ENCODE measurements around the gene ULK1.

Gene ULK1

GRCh38 chr12:131912518-131913274, 18.3 kb downstream of the ULK1 start:
- peaks cover 66% of the 10 kb centered on the region for H3K36me3 ChIP-seq (ENCODE audit: control insufficient read depth, insufficient read depth, low read length, severe bottlenecking)

GRCh38 chr12:131913666-131914065, 19.2 kb downstream of the ULK1 start:
- Histone ChIP-seq H3K4me3 (ENCODE audit: low read length) (no peak overlapping the region), H3K27me3 (replicated peaks; ENCODE audit: control insufficient read depth, insufficient read depth, low read length) (no peaks in the 10 kb centered on the region), H3K9me3 (ENCODE audit: control insufficient read depth, low read length) (no peaks in the 10 kb centered on the region), H3K9ac (ENCODE audit: low read length) (no peak overlapping the region), H3K36me3 (ENCODE audit: control insufficient read depth, insufficient read depth, low read length, severe bottlenecking) (peaks cover 65% of the 10 kb centered on the region), H3K4me1 (ENCODE audit: control insufficient read depth, insufficient read depth, low read length) (peaks cover 14% of the 10 kb centered on the region)
- DNase-seq (ENCODE audit: low read depth) = no peak

More at GRCh38 chr12:131912518-131913274, 18.3 kb downstream of the ULK1 start:
- Histone ChIP-seq H3K9ac (ENCODE audit: low read length) (peak overlapping the region; percentile 25), H3K9me3 (ENCODE audit: control insufficient read depth, low read length) (no peaks in the 10 kb centered on the region), H3K27me3 (replicated peaks; ENCODE audit: control insufficient read depth, insufficient read depth, low read length) (no peaks in the 10 kb centered on the region), H3K4me3 (ENCODE audit: low read length) (no peak overlapping the region), H3K4me1 (ENCODE audit: control insufficient read depth, insufficient read depth, low read length) (peaks cover 14% of the 10 kb centered on the region)
- peak; percentile 71 for DNase-seq (ENCODE audit: low read depth)

GRCh38 chr12:131914179-131914702, 19.8 kb downstream of the ULK1 start:
- H3K27me3 ChIP-seq (replicated peaks; ENCODE audit: control insufficient read depth, insufficient read depth, low read length) = no peaks in the 10 kb centered on the region
- DNase-seq (ENCODE audit: low read depth) = no peak
- peaks cover 14% of the 10 kb centered on the region for H3K4me1 ChIP-seq (ENCODE audit: control insufficient read depth, insufficient read depth, low read length)
- H3K9ac ChIP-seq (ENCODE audit: low read length) = no peak overlapping the region
- H3K9me3 ChIP-seq (ENCODE audit: control insufficient read depth, low read length) = no peaks in the 10 kb centered on the region
- no peak overlapping the region for H3K4me3 ChIP-seq (ENCODE audit: low read length)
- peaks cover 59% of the 10 kb centered on the region for H3K36me3 ChIP-seq (ENCODE audit: control insufficient read depth, insufficient read depth, low read length, severe bottlenecking)

GRCh38 chr12:131915000-131915689, 20.7 kb downstream of the ULK1 start:
- H3K27me3 ChIP-seq (replicated peaks; ENCODE audit: control insufficient read depth, insufficient read depth, low read length) = no peaks in the 10 kb centered on the region
- DNase-seq (ENCODE audit: low read depth) = no peak
- H3K9me3 ChIP-seq (ENCODE audit: control insufficient read depth, low read length) = no peaks in the 10 kb centered on the region
- no peak overlapping the region for H3K4me3 ChIP-seq (ENCODE audit: low read length)
- no peak overlapping the region for H3K9ac ChIP-seq (ENCODE audit: low read length)
- H3K4me1 ChIP-seq (ENCODE audit: control insufficient read depth, insufficient read depth, low read length) = peaks cover 14% of the 10 kb centered on the region
- H3K36me3 ChIP-seq (ENCODE audit: control insufficient read depth, insufficient read depth, low read length, severe bottlenecking) = peaks cover 58% of the 10 kb centered on the region

GRCh38 chr12:131915823-131916222, 21.4 kb downstream of the ULK1 start:
- no peak overlapping the region for H3K9ac ChIP-seq (ENCODE audit: low read length)
- no peak for DNase-seq (ENCODE audit: low read depth)
- peaks cover 54% of the 10 kb centered on the region for H3K36me3 ChIP-seq (ENCODE audit: control insufficient read depth, insufficient read depth, low read length, severe bottlenecking)
- H3K9me3 ChIP-seq (ENCODE audit: control insufficient read depth, low read length) = no peaks in the 10 kb centered on the region
- H3K4me1 ChIP-seq (ENCODE audit: control insufficient read depth, insufficient read depth, low read length) = peaks cover 14% of the 10 kb centered on the region
- H3K27me3 ChIP-seq (replicated peaks; ENCODE audit: control insufficient read depth, insufficient read depth, low read length) = no peaks in the 10 kb centered on the region
- H3K4me3 ChIP-seq (ENCODE audit: low read length) = no peak overlapping the region

GRCh38 chr12:131916306-131917138, 22.1 kb downstream of the ULK1 start:
- Histone ChIP-seq H3K9me3 (ENCODE audit: control insufficient read depth, low read length) (no peaks in the 10 kb centered on the region), H3K36me3 (ENCODE audit: control insufficient read depth, insufficient read depth, low read length, severe bottlenecking) (peaks cover 51% of the 10 kb centered on the region), H3K4me1 (ENCODE audit: control insufficient read depth, insufficient read depth, low read length) (peaks cover 14% of the 10 kb centered on the region), H3K9ac (ENCODE audit: low read length) (no peak overlapping the region), H3K4me3 (ENCODE audit: low read length) (no peak overlapping the region), H3K27me3 (replicated peaks; ENCODE audit: control insufficient read depth, insufficient read depth, low read length) (no peaks in the 10 kb centered on the region)
- DNase-seq (ENCODE audit: low read depth) = no peak

GRCh38 chr12:131917139-131917710, 22.8 kb downstream of the ULK1 start:
- Histone ChIP-seq H3K4me1 (ENCODE audit: control insufficient read depth, insufficient read depth, low read length) (peaks cover 8% of the 10 kb centered on the region), H3K4me3 (ENCODE audit: low read length) (no peak overlapping the region), H3K9me3 (ENCODE audit: control insufficient read depth, low read length) (no peaks in the 10 kb centered on the region), H3K36me3 (ENCODE audit: control insufficient read depth, insufficient read depth, low read length, severe bottlenecking) (peaks cover 46% of the 10 kb centered on the region), H3K9ac (ENCODE audit: low read length) (no peak overlapping the region), H3K27me3 (replicated peaks; ENCODE audit: control insufficient read depth, insufficient read depth, low read length) (no peaks in the 10 kb centered on the region)
- DNase-seq (ENCODE audit: low read depth) = no peak

- H3K36me3 ChIP-seq (ENCODE audit: control insufficient read depth, insufficient read depth, low read length, severe bottlenecking) = peaks cover 45% of the 10 kb centered on the region
- no peaks in the 10 kb centered on the region for H3K27me3 ChIP-seq (replicated peaks; ENCODE audit: control insufficient read depth, insufficient read depth, low read length)
- DNase-seq (ENCODE audit: low read depth) = no peak
- H3K4me3 ChIP-seq (ENCODE audit: low read length) = no peak overlapping the region
- no peak overlapping the region for H3K9ac ChIP-seq (ENCODE audit: low read length)
- no peaks in the 10 kb centered on the region for H3K9me3 ChIP-seq (ENCODE audit: control insufficient read depth, low read length)
- peaks cover 2% of the 10 kb centered on the region for H3K4me1 ChIP-seq (ENCODE audit: control insufficient read depth, insufficient read depth, low read length)
These were observed 23.4 kb downstream of the ULK1 start for GRCh38 chr12:131917711-131918306.

GRCh38 chr12:131918311-131919050, 24.1 kb downstream of the ULK1 start:
- Histone ChIP-seq H3K9me3 (ENCODE audit: control insufficient read depth, low read length) (no peaks in the 10 kb centered on the region), H3K36me3 (ENCODE audit: control insufficient read depth, insufficient read depth, low read length, severe bottlenecking) (peaks cover 45% of the 10 kb centered on the region), H3K4me3 (ENCODE audit: low read length) (no peak overlapping the region), H3K27me3 (replicated peaks; ENCODE audit: control insufficient read depth, insufficient read depth, low read length) (no peaks in the 10 kb centered on the region), H3K9ac (ENCODE audit: low read length) (no peak overlapping the region), H3K4me1 (ENCODE audit: control insufficient read depth, insufficient read depth, low read length) (no peaks in the 10 kb centered on the region)
- no peak for DNase-seq (ENCODE audit: low read depth)

GRCh38 chr12:131919051-131919347, 24.6 kb downstream of the ULK1 start:
- no peak for DNase-seq (ENCODE audit: low read depth)
- H3K9me3 ChIP-seq (ENCODE audit: control insufficient read depth, low read length) = no peaks in the 10 kb centered on the region

More at GRCh38 chr12:131919051-131919347, 24.6 kb downstream of the ULK1 start:
- Histone ChIP-seq H3K4me1 (ENCODE audit: control insufficient read depth, insufficient read depth, low read length) (no peaks in the 10 kb centered on the region), H3K4me3 (ENCODE audit: low read length) (no peak overlapping the region), H3K27me3 (replicated peaks; ENCODE audit: control insufficient read depth, insufficient read depth, low read length) (no peaks in the 10 kb centered on the region), H3K36me3 (ENCODE audit: control insufficient read depth, insufficient read depth, low read length, severe bottlenecking) (peaks cover 41% of the 10 kb centered on the region), H3K9ac (ENCODE audit: low read length) (no peak overlapping the region)

Data from adipocyte (in vitro differentiated cells).